HL-60 (cell line): ENCODE results near the gene ACTL6B.

Experiments used
- CTCF ChIP-seq: IDR thresholded peaks from one replicate; pipeline ENCODE4 v1.5.1; 2011; ENCODE audit warnings: low read length, control low read depth, inconsistent platforms; ENCODE audit not compliant: insufficient read depth
- GABPA ChIP-seq: IDR thresholded peaks from 2 replicates; pipeline ENCODE4 v1.6.1; 2012; ENCODE audit warnings: low read depth
- POLR2AphosphoS5 ChIP-seq: IDR thresholded peaks from 2 replicates; pipeline ENCODE4 v1.6.1; 2012; ENCODE audit warnings: low read depth
- REST ChIP-seq: IDR thresholded peaks from 2 replicates; pipeline ENCODE4 v1.6.1; 2012; ENCODE audit warnings: low read depth; ENCODE audit not compliant: insufficient replicate concordance

DNA sequence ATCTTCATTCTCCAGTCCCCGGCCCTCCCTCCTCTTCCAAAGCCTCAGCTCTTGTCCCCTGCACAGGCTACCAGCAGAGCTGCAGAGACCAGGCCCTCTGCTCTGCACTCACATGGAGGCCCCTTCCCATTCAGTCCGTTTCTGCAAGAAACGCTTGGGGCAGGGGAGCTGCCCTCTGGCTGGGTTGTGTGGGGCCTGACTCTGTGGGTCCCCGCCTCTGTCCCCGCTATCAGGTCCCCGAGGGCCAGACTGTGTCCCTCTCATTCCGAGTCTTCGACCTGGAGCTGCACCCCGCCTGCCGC, 52.6 kb downstream of the ACTL6B start:
- TF ChIP-seq POLR2AphosphoS5 (no peak), CTCF (no peak), REST (no peak), GABPA (no peak)
